Glomerular visceral epithelial cell (primary cell): ENCODE results near the gene GINS1.

Experiments
- DNase-seq: peaks from one replicate; pipeline ENCODE4 v3.0.0-alpha.2; 2016; ENCODE audit errors: extremely low spot score

Gene GINS1

DNA sequence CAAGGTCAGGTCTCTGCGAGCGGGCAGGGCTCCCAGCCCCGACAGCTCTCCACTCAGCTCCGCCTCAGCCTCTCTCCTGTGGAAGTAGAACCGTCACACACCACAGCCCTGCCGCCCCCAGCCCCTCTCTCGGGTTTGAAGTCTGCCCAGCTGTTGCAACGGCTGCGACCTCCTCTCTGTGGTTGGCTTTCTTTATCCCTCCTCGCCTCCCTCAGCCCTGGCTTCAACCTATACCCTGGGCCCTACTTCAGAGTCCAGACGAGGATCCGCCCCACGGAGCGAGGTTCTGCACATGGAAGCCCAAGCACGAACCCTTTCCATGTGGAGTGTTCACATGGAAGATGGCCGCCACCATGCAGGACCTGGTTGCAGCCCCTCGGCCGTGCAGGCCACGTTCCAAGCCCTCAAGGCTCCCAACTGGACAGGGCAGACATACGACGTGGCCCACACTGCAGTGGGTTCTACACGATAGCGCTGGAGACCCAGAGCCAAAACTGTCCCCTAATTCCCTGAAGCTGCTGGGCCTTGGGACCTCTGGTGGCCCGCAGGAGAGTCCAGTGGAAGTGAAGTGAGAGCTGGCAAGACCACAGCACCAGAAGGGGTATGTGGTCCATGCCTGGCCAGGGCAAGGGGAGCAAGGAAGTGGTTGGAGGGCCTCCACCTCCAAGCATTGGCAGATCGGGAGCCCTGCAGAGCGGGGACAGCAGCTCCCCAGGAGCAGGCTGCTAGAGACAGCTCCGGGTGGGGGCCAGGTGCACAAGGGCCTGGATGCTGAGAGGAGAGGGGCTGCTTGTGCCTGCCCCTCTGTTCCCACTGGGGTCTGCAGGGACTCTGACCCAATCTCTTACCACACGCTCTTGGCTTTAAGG is 69.8 kb downstream of the GINS1 start:
- DNase-seq, result no peak

DNA sequence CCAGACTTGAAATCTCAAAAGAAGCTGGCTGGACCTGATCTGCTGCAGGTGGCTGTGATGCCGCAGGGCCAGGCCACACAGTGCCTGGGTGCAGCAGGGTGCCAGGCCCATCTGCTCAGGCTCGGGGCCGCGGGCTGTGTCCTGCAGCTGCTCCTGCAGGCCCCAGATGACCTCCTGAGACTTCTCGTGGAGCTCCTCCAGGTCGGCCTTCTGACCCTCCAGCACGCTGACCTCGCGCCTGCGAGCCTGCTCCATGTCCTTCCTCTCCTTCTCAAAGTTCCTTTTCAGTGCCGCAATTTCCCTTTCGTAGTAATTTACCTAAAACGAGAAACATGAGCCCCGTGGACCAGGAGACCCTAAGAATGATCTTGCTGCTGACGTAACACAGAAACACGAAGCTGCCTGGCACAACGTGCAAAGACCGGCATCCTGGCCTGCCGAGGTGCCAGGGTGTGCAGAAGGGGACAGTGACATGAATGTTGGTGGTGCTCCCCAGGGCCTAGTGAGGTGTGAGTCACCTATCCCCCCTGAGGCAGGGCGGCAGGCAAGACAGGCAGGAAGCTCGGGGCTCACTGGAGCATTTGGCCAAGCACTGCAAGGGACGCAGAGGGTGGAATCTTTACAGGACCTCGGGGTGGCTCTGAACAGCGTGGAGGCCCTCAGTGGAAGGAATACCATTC is 71.6 kb downstream of the GINS1 start:
- DNase-seq, result no peak

DNA sequence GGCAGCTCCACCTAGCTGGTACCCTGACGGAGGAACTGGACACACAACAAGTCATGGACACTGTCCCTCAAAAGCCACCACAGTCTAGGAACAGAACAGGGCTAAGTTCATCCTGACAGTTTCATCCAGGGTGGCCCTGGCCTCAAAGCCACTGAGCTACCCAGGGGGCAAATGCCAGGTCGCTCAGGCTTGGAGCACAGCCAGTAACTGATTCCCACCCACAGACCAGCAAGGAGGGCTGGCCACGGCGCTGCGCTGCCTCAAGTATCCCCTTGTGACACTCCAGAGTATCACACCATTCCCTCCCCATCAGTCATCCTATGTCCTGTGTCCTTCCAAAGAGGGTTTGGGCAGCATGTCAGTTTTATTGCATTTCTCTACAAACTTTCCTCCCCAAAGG is 72.2 kb downstream of the GINS1 start:
- no peak for DNase-seq

DNA sequence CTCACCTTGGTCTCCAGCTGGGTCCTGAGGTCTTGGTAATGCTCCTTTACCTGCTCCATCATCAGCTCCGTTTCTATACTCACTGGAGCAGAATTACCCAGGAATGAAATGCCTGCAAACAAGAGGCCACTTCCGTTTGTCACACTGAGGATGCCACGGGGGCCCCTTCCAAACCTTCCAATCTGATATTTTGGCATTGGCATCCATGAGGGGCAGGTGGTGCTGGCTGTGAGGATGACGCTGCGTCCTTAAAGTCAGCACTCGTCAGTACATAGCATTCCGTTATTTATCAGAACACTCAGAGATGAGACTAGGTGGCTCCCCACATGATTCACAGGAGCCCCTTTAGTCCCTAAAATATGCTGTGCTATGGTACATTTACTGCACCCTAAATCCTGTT is 72.7 kb downstream of the GINS1 start:
- no peak for DNase-seq

DNA sequence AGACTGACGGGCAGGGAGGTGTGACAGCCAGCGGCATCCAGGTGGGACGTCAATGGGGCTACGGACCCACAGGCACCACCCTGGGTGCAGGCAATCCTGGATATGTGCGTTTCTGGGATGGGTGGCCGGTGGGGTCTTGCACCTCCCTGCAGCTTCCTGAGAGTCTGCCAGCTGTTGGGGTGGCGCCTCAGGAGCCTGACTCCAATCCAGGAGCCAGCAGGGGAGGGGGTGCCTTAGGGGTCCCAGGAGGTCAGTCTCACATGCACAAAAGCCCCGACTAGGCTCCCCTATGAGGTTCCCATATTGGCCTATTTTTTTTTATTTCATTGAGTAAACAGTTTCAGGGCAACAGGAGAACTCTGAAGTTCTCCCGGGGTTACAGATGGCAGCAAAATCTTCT is 73.3 kb downstream of the GINS1 start:
- DNase-seq, result no peak

DNA sequence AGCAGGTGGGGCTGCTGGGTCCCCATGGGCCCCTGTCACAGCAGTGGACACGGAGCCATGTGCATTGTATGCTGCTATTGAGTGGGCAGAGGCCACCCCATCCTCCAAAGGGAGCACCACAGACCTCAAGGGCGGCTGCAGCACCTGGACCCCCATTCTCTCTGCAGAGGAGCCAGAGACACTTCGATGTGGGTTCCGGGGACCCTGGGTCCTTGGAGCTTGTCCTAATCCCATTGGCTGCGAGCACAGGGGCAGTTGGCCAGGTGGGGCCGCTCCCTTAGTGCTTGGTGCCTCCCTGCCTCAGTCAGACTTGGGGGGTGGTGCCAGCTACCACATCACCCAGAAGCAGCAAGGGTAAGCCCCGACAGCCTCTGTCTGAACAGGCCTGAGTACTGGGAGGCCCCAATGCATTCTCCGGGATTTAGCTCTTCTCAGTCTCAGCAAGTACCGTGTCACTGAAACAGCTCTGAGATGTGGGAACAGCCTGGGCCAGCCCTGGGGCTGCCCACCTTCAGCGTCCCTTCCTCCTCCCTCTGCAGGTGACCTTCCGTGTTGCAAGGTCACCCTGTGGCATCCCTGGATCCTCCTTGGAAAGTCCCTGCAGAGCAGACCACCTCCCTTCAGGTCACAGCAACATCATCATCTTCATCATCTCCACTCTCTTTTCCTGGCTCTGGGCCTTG is 73.9 kb downstream of the GINS1 start:
- DNase-seq, result no peak

DNA sequence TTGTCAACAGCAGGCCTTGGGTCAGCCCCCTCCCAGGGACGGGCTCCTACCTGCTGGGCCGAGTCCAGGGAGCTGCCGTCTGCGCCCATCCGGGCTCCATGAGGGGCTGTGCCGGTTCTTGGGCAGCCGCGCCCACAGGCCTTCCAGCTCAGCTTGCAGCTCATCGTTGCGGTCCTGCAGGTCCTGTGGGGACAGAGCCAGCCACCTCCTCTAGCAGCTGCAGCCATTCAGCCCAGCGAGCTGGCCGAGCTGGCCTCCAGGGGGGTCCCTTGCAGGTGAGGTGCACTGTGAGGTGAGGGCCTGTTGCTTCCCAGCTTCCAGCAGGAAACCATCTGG is 74.4 kb downstream of the GINS1 start:
- DNase-seq, result no peak

DNA sequence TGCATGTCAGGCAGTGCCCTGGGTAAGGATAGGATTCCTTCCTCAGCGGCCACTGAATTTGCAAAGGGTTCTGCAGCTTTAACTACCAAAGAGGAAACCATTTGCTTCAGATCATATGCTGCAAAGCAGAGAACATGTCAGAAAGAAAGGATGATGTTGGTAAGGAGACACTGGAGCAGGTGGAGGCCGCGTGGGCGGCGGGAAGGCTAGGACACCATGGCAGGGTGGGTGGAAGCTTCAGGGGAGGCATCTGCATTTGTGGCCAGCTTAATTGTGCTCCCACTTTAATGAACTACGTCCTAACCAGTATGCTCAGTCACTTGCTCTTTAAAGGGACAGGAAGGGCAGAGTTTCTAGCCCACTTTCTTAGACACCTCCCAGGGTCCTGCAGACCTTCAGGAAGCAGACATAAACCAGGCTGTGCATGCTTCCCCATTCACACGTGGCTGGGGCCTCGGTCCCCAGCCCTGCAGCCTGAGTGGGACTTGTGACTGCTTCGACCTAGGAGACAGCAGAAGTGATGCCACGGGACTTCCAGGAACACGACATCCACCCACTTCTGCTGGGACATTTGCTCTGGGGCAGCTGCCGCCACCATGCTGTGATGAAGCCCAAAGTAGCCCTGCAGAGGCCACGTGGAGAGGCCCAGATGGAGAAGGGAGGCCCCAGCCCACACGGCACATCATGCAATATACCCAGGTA is 76.1 kb downstream of the GINS1 start:
- no peak for DNase-seq

DNA sequence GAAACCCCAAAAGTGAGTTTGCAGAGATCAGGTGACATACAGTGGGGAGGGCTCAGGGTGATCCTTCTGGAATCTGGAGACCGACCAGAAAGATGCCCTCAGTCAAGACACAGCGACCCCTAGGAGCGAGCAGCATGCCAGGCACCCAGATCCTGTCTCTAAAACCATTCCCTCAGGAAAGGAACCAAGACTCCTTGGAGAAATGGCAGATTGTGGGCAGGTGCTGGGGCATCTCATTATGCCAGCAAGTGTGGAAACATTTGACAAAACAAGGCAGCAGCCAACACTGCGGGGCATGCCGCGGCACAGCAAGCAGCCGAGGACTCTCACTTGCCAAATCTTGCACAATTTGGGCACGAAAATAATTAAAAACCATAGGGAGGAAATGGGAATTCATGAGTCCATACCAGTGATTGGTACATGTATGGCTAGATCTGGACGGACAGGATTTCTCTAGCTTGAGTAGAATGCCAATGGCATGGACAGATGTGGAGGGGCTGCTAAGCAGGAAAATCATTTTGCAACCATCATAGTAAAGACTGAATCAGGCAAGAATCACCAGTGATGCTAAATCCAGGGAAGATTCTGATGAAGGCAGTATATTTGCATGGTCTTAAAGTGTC is 76.9 kb downstream of the GINS1 start:
- DNase-seq, result no peak

DNA sequence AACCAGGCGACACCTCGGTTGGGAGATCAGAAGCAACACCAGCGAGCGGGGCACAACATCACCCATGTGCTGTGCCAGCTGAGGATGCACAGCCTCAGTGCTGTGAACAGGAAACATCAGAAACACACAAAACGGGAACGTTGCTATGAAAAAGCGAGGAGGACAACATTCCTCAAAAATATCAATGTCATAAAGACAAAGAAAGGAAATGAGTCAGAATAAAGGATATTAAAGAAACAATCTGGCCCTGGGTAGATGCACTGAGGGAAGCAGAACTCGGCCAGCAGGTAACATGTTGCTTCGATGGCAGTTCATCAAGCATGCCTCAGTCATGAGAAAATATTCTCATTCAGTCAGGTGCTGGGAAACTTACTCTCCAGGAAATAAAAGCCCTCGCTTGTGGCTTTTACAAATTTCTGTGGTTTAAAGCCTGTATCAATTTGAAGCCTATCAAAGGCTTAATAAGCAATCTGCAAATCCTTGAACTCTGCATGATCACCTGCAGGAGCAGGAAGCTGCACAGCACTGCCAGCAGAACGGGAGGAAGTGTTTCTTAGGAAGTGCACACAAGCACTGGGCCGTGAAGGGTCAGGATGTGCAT is 77.5 kb downstream of the GINS1 start:
- peak; percentile 20 for DNase-seq

DNA sequence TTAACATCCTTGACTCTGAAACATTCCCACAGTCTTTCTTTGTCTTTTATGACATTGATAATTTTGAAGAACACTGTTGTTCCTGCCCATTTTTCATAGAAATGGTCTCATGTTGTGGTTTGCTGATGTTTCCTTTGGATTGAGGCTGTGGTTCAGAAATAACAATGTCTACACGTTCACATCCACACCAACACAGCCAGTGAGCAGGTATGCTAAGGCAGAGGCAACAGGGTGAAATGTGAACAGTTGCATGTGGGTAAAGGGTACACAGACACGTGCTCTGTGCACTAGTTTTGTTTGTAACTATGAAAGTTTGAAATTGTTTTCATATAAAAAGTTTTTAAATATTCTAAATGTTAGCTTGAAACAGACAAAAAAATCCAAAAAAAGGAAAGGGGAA is 78.4 kb downstream of the GINS1 start:
- DNase-seq, result no peak

DNA sequence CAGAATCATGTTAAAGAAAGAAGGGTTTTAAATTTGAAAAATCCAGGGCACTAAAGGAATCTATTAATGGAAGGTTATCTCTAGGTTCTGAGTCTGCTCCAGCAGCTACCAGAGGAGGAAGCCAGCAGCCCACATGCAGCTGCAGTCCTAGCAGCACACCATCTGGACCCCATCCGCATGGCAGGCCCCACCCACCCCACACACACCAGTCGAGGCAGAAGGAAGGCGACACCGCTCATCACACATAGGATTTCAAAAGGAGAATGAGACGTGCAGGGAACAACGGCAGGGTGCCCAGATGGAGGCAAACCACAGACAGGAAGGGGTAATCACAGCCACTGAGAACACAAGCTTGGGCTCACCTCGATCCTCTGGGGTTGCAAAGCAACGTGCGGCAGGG is 78.9 kb downstream of the GINS1 start:
- no peak for DNase-seq

DNA sequence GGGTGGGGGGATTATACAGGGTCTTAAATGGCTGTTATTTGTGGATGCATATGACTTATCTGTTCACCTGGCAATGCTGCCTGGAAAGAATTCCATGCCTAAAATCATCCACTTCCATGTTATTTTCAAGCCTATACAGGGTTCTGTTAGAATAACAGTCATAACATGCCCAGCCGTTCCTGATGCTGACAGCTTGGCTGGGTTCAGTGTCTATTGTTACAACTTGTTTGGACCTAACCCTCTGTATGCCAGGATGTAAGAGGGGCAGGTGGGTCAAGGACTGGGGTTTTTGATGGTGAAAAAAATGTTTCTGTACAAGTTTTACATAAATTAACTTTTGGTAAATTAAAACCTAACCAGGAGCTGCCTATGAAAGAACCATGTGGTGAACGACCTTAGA is 79.8 kb downstream of the GINS1 start:
- DNase-seq, result no peak

DNA sequence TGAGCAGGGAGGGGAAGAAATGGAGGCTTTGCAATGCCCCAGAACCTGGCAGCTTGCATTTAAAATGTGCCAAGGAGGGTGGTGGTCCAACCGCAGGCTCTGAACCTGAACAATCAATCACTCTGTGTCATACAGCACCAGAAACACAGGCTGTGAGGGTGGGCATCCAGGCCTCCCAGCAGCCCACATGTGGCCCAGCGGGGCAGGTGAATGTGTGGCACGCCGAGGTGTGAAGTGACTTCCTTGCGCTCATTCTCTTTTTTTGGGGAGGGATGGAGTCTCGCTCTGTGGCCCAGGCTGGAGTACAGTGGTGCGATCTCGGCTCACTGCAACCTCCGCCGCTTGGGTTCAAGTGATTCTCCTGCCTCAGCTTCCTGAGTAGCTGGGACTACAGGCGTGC is 80.5 kb downstream of the GINS1 start:
- DNase-seq, result no peak

DNA sequence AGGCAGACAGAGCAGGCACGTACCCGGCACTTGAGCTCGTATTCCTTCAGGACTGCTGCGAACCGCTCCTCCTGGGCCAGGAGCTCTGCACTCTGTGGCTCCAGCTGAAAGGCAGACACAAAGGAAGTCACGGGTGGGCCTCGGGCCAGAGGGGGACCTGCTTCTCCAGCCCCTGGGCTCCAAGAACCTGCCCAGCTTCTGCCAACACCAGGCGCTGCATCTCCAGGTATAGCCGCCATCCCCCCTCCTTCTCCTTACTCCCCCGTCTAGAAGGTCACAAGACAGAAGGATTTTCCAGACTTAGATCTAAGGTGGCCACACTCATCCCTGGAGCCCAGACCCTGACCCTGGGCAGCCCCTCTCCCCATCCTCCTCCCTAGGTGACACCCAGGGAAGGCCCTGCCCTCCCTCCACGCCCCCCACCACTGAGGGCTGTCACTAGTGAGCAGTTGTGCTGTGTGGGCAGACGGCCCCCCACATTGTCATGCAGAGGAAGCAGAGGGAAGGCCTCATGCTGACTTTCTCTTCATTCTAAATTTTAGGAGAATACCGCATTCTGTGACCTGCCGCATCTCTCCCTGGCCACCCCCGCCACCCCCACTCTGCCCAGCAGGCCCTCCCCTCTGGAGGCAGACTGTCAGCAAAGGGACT is 81.9 kb downstream of the GINS1 start:
- no peak for DNase-seq

DNA sequence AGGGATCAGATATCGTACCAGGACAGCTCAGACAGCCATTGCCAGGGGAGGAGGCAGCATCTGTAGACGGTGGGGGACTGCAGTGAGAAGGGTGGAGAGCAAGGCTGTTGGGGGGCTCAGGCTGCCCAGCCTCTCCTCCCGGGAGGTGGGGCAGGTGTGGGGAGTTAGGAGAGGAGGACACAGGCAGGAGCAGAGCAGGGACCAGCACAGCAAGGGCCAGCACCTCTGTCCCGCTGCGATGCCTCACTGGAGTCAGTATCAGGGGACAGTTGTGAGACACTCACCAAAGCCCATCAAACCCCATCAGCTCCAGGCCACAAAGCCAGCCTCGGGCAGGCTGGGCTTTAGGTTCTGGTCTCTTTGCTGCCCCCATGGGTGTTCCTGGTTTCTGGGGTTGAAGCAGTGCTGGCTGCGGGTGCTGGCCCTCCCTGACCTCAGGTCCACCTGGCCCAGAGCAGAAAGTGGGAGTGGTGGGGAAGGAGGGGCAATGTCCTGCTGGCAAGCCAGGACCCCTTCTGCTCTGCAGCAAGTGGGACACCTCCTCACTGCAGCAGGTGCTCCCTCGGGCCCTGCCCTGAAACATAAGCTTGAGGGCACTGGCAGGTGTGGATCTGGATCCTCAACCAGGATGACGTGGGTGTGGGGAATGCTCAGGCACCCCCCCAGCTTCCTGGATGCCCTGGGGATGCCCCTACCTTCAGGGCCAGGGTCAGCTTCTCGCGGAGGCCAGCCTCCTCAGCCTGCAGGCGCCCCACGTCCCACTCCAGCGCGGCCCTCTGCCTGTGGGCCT is 83.4 kb downstream of the GINS1 start:
- no peak for DNase-seq

DNA sequence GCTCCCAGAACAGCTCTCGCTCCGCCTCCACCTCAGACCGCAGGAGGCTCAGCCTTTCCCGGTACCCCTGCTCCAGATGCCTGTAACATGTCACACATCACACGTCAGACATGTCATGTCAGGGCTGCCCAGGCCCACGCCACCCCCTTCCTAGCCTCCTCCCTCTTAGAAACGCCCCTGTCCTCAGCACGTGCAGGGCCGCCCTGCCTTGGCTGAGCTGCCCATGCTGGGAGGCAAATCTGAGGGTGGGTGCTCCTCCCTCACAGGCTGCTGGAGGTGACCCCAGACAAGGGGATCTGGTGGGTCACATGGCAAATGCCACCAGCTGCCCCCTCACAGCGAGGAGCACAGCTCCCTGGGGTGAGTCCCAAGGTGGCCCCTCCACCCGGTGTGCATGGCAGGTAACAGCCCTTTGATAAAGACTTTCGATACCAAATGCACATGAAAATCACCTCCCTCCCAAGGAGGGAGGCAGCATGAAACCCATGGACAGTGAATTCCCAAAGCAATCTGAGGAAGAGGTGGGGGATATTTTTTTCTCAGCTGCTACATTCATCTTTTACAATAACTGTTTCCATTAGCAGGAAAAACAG is 84.1 kb downstream of the GINS1 start:
- DNase-seq, result no peak

DNA sequence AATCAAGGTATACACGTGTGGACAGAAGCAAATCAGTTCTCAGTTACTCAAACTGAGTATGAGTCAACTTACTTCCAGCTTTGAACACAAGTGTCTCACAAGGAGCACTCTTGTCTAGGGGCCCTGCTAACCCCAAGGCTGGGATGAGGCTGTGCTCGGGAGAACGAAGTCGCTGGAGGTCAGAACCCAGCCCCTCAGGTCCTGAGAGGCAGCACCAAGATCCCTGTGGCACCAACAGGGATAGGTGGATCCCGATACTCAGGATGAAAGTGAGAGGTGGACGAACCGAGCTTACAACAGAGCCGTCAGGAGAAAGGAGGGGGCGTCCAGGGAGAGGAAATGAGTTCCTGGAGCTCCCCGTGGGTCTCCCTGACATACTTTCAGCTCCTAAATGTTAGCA is 85.7 kb downstream of the GINS1 start:
- no peak for DNase-seq

DNA sequence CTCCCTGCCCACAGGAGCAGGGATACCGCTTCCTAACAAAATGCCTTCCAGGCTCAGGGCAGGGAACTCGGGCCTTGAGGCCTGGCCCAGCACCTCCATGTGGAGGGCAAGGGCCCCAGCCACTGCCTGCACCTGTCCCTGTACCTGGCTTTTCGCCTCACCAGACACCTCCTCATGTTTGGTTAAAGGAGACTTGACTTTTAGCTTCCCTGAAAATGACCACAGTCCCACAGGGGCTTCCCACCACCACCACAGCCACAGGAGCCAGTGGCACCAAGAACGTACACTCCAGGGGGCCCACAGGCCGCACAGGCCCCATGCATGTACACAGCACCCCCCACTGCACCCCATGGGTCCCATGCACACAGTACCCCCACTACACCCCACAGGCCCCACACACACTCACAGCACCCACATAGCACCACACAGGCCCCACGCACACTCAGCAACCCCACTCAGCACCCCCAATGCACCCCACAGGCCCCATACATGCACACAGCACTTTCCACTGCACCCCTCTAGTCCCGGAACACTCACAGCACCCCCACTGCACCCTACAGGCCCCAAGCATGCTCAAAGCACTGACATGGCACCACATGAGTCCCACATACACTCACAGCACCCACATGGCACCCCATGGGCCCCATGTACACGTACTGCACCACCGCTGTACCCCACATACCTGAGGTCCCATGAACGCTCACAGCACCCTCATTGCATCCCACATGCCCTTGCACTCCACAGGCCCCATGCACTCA is 86.5 kb downstream of the GINS1 start:
- DNase-seq, result no peak
